NB4 (cell line): ENCODE measurements around the gene ZBTB20.

Experiments used
- CTCF ChIP-seq: IDR thresholded peaks from one replicate; pipeline ENCODE4 v1.5.1; 2012; ENCODE audit warnings: low read depth, low read length
- POLR2A ChIP-seq: IDR thresholded peaks from 2 replicates; pipeline ENCODE4 v1.6.1; 2011; ENCODE audit warnings: mild to moderate bottlenecking; ENCODE audit not compliant: insufficient read length; ENCODE audit errors: extremely low read depth

DNA sequence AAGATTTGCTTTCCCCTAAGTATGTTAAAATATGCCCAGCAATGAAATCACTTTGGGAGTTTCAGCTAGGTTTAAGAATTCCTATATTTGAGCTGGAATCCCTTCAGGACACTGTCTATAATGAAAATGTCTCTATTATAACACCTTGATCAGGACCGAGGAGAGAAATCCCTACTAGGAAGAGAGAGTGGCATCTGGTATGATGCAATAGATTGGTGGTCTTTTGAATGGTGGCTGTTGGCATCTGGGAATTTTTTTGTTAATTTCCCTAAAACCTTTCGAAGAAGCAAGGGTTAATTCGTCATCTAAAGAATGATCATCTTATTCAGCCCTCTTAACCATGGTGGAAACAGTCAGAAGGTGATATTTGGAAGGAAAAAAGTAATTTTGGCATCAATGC, 810.2 kb downstream of the ZBTB20 start:
- TF ChIP-seq CTCF (no peak), POLR2A (no peak)
